Mesendoderm (in vitro differentiated cells): ENCODE data around the gene BICDL1.

Experiments used
- DNase-seq: peaks from one replicate; pipeline ENCODE4 v3.0.0; 2013
- H2AK5ac ChIP-seq: 2 replicates; pipeline ENCODE4 v1.6.1; 2013; ENCODE audit warnings: low read length, inconsistent platforms
- H2BK120ac ChIP-seq: 2 replicates; pipeline ENCODE4 v1.6.1; 2013; ENCODE audit warnings: low read depth, mild to moderate bottlenecking, low read length, moderate library complexity, mixed read lengths
- H2BK15ac ChIP-seq: replicated peaks from 2 replicates; pipeline ENCODE4 v1.6.1; 2013; ENCODE audit warnings: low read depth, mild to moderate bottlenecking, moderate library complexity
- H2BK5ac ChIP-seq: 2 replicates; pipeline ENCODE4 v1.6.1; 2013; ENCODE audit warnings: low read length, inconsistent platforms
- H3K18ac ChIP-seq: 2 replicates; pipeline ENCODE4 v1.6.1; 2013; ENCODE audit warnings: mild to moderate bottlenecking, low read length, mixed read lengths
- H3K23ac ChIP-seq: one replicate; pipeline ENCODE4 v1.6.1; 2013; ENCODE audit warnings: low read length
- H3K27ac ChIP-seq: 2 replicates; pipeline ENCODE4 v1.5.1; 2013; ENCODE audit warnings: low read depth, mild to moderate bottlenecking, inconsistent platforms, low read length, moderate library complexity
- H3K27me3 ChIP-seq: 2 replicates; pipeline ENCODE4 v1.6.1; 2013; ENCODE audit warnings: low read length, control low read depth, mild to moderate bottlenecking, inconsistent platforms; ENCODE audit not compliant: insufficient read depth, poor library complexity
- H3K36me3 ChIP-seq: 2 replicates; pipeline ENCODE4 v1.6.1; 2013; ENCODE audit warnings: low read length, inconsistent platforms; ENCODE audit not compliant: control insufficient read depth, insufficient read depth
- H3K4ac ChIP-seq: one replicate; pipeline ENCODE4 v1.6.1; 2013; ENCODE audit warnings: low read depth, mild to moderate bottlenecking, low read length, moderate library complexity
- H3K4me1 ChIP-seq: 2 replicates; pipeline ENCODE4 v1.6.1; 2013; ENCODE audit warnings: low read depth, low read length, inconsistent platforms; ENCODE audit not compliant: control insufficient read depth
- H3K4me2 ChIP-seq: 2 replicates; pipeline ENCODE4 v1.6.1; 2013; ENCODE audit warnings: low read length
- H3K4me3 ChIP-seq: 2 replicates; pipeline ENCODE4 v1.5.1; 2013; ENCODE audit warnings: mild to moderate bottlenecking, low read length
- H3K56ac ChIP-seq: one replicate; pipeline ENCODE4 v1.6.1; 2013; ENCODE audit warnings: low read length
- H3K79me1 ChIP-seq: 2 replicates; pipeline ENCODE4 v1.6.1; 2013; ENCODE audit warnings: low read length, inconsistent platforms
- H3K79me2 ChIP-seq: 2 replicates; pipeline ENCODE4 v1.6.1; 2013; ENCODE audit warnings: mild to moderate bottlenecking, low read length; ENCODE audit not compliant: control insufficient read depth, insufficient read depth
- H3K9ac ChIP-seq: 2 replicates; pipeline ENCODE4 v1.6.1; 2013; ENCODE audit warnings: low read length, inconsistent platforms
- H4K5ac ChIP-seq: one replicate; pipeline ENCODE4 v1.6.1; 2013; ENCODE audit warnings: low read length
- H4K8ac ChIP-seq: one replicate; pipeline ENCODE4 v1.6.1; 2013; ENCODE audit warnings: low read depth, mild to moderate bottlenecking, control low read depth, low read length, moderate library complexity
- WGBS: extraction: QIAGEN DNeasy Blood & Tissue Kit; methylation state at CpG from one replicate; pipeline ENCODE4 v1.1.7; 2013; ENCODE audit warnings: low lambda C conversion rate, missing lambda C conversion rate; ENCODE audit not compliant: insufficient coverage; ENCODE audit errors: extremely low coverage; 5-methylcytosine and 5-hydroxymethylcytosine counted together

Gene BICDL1

GRCh38 chr12:120132054-120132836 is 143.2 kb downstream of the BICDL1 start:
- H3K36me3 ChIP-seq, result peaks cover 56% of the 10 kb centered on the region
- no peak overlapping the region for H3K18ac ChIP-seq
- H3K4me2 ChIP-seq, result no peak overlapping the region
- no peak overlapping the region for H2AK5ac ChIP-seq
- H3K9ac ChIP-seq, result no peak overlapping the region
- H3K4me1 ChIP-seq, result no peaks in the 10 kb centered on the region
- no peaks in the 10 kb centered on the region for H3K79me2 ChIP-seq
- no peak for DNase-seq
- no CpG with 5 or more reads among the region's 9 CpGs for WGBS
- no peak overlapping the region for H2BK5ac ChIP-seq
- no peak overlapping the region for H2BK120ac ChIP-seq
- no peak overlapping the region for H3K56ac ChIP-seq
- H2BK15ac ChIP-seq, result no peak overlapping the region
- no peaks in the 10 kb centered on the region for H3K27me3 ChIP-seq
- H3K4ac ChIP-seq, result no peak overlapping the region
- H4K5ac ChIP-seq, result no peak overlapping the region
- H3K23ac ChIP-seq, result no peak overlapping the region
- H3K27ac ChIP-seq, result no peak overlapping the region
- H3K4me3 ChIP-seq, result no peak overlapping the region
- H4K8ac ChIP-seq, result no peak overlapping the region
- no peaks in the 10 kb centered on the region for H3K79me1 ChIP-seq

- H3K4me1 ChIP-seq, result no peaks in the 10 kb centered on the region
- no peak overlapping the region for H3K9ac ChIP-seq
- H2BK120ac ChIP-seq, result no peak overlapping the region
- no peaks in the 10 kb centered on the region for H3K79me2 ChIP-seq
- no peak overlapping the region for H3K4me3 ChIP-seq
- no peak overlapping the region for H2AK5ac ChIP-seq
- no peak overlapping the region for H2BK15ac ChIP-seq
- peaks cover 57% of the 10 kb centered on the region for H3K36me3 ChIP-seq
- no peak overlapping the region for H4K8ac ChIP-seq
- DNase-seq, result no peak
- no peak overlapping the region for H3K56ac ChIP-seq
- H3K23ac ChIP-seq, result no peak overlapping the region
- H2BK5ac ChIP-seq, result no peak overlapping the region
- no peaks in the 10 kb centered on the region for H3K27me3 ChIP-seq
- no peak overlapping the region for H3K4ac ChIP-seq
- no peaks in the 10 kb centered on the region for H3K79me1 ChIP-seq
- H4K5ac ChIP-seq, result no peak overlapping the region
- H3K4me2 ChIP-seq, result no peak overlapping the region
- no CpG with 5 or more reads among the region's 6 CpGs for WGBS
- no peak overlapping the region for H3K27ac ChIP-seq
- H3K18ac ChIP-seq, result no peak overlapping the region
Observed at GRCh38 chr12:120132863-120133385, 143.9 kb downstream of the BICDL1 start.

GRCh38 chr12:120134307-120134980 is 145.4 kb downstream of the BICDL1 start:
- Histone ChIP-seq H3K79me2 (no peaks in the 10 kb centered on the region), H4K5ac (no peak overlapping the region), H3K4me3 (no peak overlapping the region), H3K18ac (no peak overlapping the region), H3K56ac (no peak overlapping the region), H2BK120ac (no peak overlapping the region), H3K9ac (no peak overlapping the region), H4K8ac (no peak overlapping the region), H3K27me3 (no peaks in the 10 kb centered on the region), H3K27ac (no peak overlapping the region), H2BK15ac (no peak overlapping the region), H3K23ac (no peak overlapping the region), H3K4ac (no peak overlapping the region), H2AK5ac (no peak overlapping the region), H3K36me3 (peaks cover 61% of the 10 kb centered on the region), H2BK5ac (no peak overlapping the region), H3K79me1 (no peaks in the 10 kb centered on the region), H3K4me2 (no peak overlapping the region), H3K4me1 (no peaks in the 10 kb centered on the region)
- no CpG with 5 or more reads among the region's 20 CpGs for WGBS
- DNase-seq, result no peak

- Histone ChIP-seq H3K4me1 (no peaks in the 10 kb centered on the region), H2AK5ac (no peak overlapping the region), H3K18ac (no peak overlapping the region), H3K4me2 (no peak overlapping the region), H3K56ac (no peak overlapping the region), H2BK120ac (no peak overlapping the region), H4K5ac (no peak overlapping the region), H3K36me3 (peaks cover 58% of the 10 kb centered on the region), H3K4ac (no peak overlapping the region), H3K79me1 (no peaks in the 10 kb centered on the region), H3K79me2 (no peaks in the 10 kb centered on the region), H3K4me3 (no peak overlapping the region), H2BK15ac (no peak overlapping the region), H3K9ac (no peak overlapping the region), H3K23ac (no peak overlapping the region), H3K27me3 (no peaks in the 10 kb centered on the region), H4K8ac (no peak overlapping the region), H3K27ac (no peak overlapping the region), H2BK5ac (no peak overlapping the region)
- WGBS, result no CpG with 5 or more reads among the region's 11 CpGs
- DNase-seq, result no peak
Observed at GRCh38 chr12:120136093-120136770, 147.2 kb downstream of the BICDL1 start.

- H3K56ac ChIP-seq, result no peak overlapping the region
- H2AK5ac ChIP-seq, result no peak overlapping the region
- no peaks in the 10 kb centered on the region for H3K27me3 ChIP-seq
- no peak overlapping the region for H2BK5ac ChIP-seq
- DNase-seq, result no peak
- H3K79me1 ChIP-seq, result no peaks in the 10 kb centered on the region
- H3K18ac ChIP-seq, result no peak overlapping the region
- H2BK120ac ChIP-seq, result no peak overlapping the region
- no peak overlapping the region for H3K4ac ChIP-seq
- H3K27ac ChIP-seq, result no peak overlapping the region
- no CpG with 5 or more reads among the region's 11 CpGs for WGBS
- H4K5ac ChIP-seq, result no peak overlapping the region
- H3K23ac ChIP-seq, result no peak overlapping the region
- H3K36me3 ChIP-seq, result peaks cover 60% of the 10 kb centered on the region
- no peak overlapping the region for H2BK15ac ChIP-seq
- no peaks in the 10 kb centered on the region for H3K79me2 ChIP-seq
- H3K9ac ChIP-seq, result no peak overlapping the region
- no peaks in the 10 kb centered on the region for H3K4me1 ChIP-seq
- no peak overlapping the region for H3K4me3 ChIP-seq
- H4K8ac ChIP-seq, result no peak overlapping the region
- no peak overlapping the region for H3K4me2 ChIP-seq
Observed at GRCh38 chr12:120137833-120138232, 148.8 kb downstream of the BICDL1 start.
